Mesendoderm (in vitro differentiated cells): ENCODE results near the gene MRPL28.
A peak's percentile ranks its signal among the peaks of the same experiment; 100 is the strongest.
"Not testable (repeated sequence)": the region's sequence is repeated elsewhere in the genome, so short reads cannot be mapped to it uniquely, and the experiment has no call there.

Source experiments
- DNase-seq: peaks from one replicate; pipeline ENCODE4 v3.0.0; 2013
- H2AK5ac ChIP-seq: 2 replicates; pipeline ENCODE4 v1.6.1; 2013; ENCODE audit warnings: low read length, inconsistent platforms
- H2BK120ac ChIP-seq: 2 replicates; pipeline ENCODE4 v1.6.1; 2013; ENCODE audit warnings: low read depth, mild to moderate bottlenecking, low read length, moderate library complexity, mixed read lengths
- H2BK15ac ChIP-seq: replicated peaks from 2 replicates; pipeline ENCODE4 v1.6.1; 2013; ENCODE audit warnings: low read depth, mild to moderate bottlenecking, moderate library complexity
- H2BK5ac ChIP-seq: 2 replicates; pipeline ENCODE4 v1.6.1; 2013; ENCODE audit warnings: low read length, inconsistent platforms
- H3K18ac ChIP-seq: 2 replicates; pipeline ENCODE4 v1.6.1; 2013; ENCODE audit warnings: mild to moderate bottlenecking, low read length, mixed read lengths
- H3K23ac ChIP-seq: one replicate; pipeline ENCODE4 v1.6.1; 2013; ENCODE audit warnings: low read length
- H3K27ac ChIP-seq: 2 replicates; pipeline ENCODE4 v1.5.1; 2013; ENCODE audit warnings: low read depth, mild to moderate bottlenecking, inconsistent platforms, low read length, moderate library complexity
- H3K27me3 ChIP-seq: 2 replicates; pipeline ENCODE4 v1.6.1; 2013; ENCODE audit warnings: low read length, control low read depth, mild to moderate bottlenecking, inconsistent platforms; ENCODE audit not compliant: insufficient read depth, poor library complexity
- H3K36me3 ChIP-seq: 2 replicates; pipeline ENCODE4 v1.6.1; 2013; ENCODE audit warnings: low read length, inconsistent platforms; ENCODE audit not compliant: control insufficient read depth, insufficient read depth
- H3K4ac ChIP-seq: one replicate; pipeline ENCODE4 v1.6.1; 2013; ENCODE audit warnings: low read depth, mild to moderate bottlenecking, low read length, moderate library complexity
- H3K4me1 ChIP-seq: 2 replicates; pipeline ENCODE4 v1.6.1; 2013; ENCODE audit warnings: low read depth, low read length, inconsistent platforms; ENCODE audit not compliant: control insufficient read depth
- H3K4me2 ChIP-seq: 2 replicates; pipeline ENCODE4 v1.6.1; 2013; ENCODE audit warnings: low read length
- H3K4me3 ChIP-seq: 2 replicates; pipeline ENCODE4 v1.5.1; 2013; ENCODE audit warnings: mild to moderate bottlenecking, low read length
- H3K56ac ChIP-seq: one replicate; pipeline ENCODE4 v1.6.1; 2013; ENCODE audit warnings: low read length
- H3K79me1 ChIP-seq: 2 replicates; pipeline ENCODE4 v1.6.1; 2013; ENCODE audit warnings: low read length, inconsistent platforms
- H3K79me2 ChIP-seq: 2 replicates; pipeline ENCODE4 v1.6.1; 2013; ENCODE audit warnings: mild to moderate bottlenecking, low read length; ENCODE audit not compliant: control insufficient read depth, insufficient read depth
- H3K9ac ChIP-seq: 2 replicates; pipeline ENCODE4 v1.6.1; 2013; ENCODE audit warnings: low read length, inconsistent platforms
- H4K5ac ChIP-seq: one replicate; pipeline ENCODE4 v1.6.1; 2013; ENCODE audit warnings: low read length
- H4K8ac ChIP-seq: one replicate; pipeline ENCODE4 v1.6.1; 2013; ENCODE audit warnings: low read depth, mild to moderate bottlenecking, control low read depth, low read length, moderate library complexity
- WGBS: extraction: QIAGEN DNeasy Blood & Tissue Kit; methylation state at CpG from one replicate; pipeline ENCODE4 v1.1.7; 2013; ENCODE audit warnings: low lambda C conversion rate, missing lambda C conversion rate; ENCODE audit not compliant: insufficient coverage; ENCODE audit errors: extremely low coverage; 5-methylcytosine and 5-hydroxymethylcytosine counted together

The MRPL28 gene

DNA sequence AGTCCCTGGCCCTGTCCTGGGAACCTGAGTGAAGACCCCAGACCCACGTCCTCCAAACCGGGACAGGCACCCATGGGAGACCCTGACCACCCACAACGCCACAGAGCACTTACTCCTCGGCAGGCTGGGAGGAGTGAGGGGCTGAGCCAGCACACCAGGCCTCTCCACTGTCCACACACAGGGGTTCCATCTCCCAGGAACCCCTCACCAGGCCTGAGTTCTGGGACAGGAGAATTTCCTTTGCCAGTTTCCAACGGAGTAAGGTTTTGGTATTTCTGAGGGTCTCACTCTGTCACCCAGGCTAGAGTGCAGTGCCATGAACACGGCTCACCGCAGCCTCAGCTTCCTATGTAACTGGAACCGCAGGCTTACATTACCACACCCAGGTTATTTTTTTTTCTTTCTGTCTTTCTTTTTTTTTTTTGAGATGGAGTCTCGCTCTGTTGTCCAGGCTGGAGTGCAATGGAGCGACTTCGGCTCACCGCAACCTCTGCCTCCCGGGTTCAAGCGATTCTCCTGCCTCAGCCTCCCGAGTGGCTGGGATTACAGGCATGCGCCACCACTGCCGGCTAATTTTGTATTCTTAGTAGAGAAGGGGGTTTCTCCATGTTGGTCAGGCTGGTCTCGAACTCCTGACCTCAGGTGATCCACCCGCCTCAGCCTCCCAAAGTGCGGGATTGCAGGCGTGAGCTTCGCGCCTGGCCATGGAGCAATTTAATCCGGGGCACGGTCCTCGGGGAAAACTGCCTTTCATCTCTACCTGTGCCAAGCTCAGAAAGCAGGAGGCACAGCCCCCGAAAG is 9.8 kb upstream of the MRPL28 start:
- Histone ChIP-seq H3K4me2 (no peak overlapping the region), H2BK5ac (no peak overlapping the region), H2BK15ac (no peak overlapping the region), H3K4ac (no peak overlapping the region), H3K79me2 (peaks cover 25% of the 10 kb centered on the region), H3K27me3 (no peaks in the 10 kb centered on the region), H3K9ac (peak overlapping the region; percentile 97), H4K8ac (no peak overlapping the region), H3K18ac (no peak overlapping the region), H3K23ac (peak overlapping the region; percentile 80), H3K79me1 (peaks cover 12% of the 10 kb centered on the region), H2AK5ac (no peak overlapping the region), H3K4me1 (peaks cover 4% of the 10 kb centered on the region), H2BK120ac (no peak overlapping the region), H3K4me3 (no peak overlapping the region), H3K56ac (peak overlapping the region; percentile 95), H4K5ac (no peak overlapping the region), H3K27ac (no peak overlapping the region), H3K36me3 (peaks cover 7% of the 10 kb centered on the region)
- DNase-seq, result no peak
- no CpG with 5 or more reads among the region's 27 CpGs for WGBS

DNA sequence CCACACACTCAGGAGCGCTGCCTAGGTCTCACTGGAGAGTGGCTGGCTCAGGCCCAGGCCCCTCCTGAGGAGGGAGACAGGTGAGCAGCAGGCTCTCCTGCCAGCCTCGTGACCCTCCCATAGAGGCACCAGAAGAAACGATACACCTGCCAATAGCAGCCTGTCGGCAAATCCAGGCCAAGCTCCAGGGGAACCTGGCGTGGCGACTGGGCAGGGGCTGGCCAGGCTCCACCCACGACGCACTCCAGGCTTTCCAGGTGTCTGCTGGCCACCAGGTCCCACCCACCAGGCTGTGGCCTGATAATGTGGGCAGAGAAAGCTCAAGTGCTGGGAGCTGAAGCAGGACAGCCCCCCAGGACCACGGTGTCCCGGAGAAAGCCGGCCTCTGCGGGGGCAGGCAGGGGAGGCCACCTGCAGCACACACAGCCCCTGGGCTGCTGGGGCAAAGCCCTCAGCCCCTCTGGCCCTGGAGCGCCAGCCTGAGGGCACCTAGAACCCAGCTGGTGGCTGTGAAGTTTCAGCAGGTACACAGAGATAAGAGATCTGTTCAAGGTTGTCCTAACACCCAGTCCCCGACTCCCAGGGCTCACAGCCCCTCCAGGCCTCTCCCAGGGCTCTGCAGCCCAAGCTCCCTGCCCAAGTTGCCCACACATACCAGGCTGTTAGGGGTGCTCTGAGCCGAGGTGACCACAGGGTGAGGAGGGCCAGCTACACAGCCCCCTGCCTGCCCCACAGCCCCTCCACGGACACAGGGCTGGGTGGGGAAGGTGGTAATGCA is 9.0 kb upstream of the MRPL28 start:
- no peak overlapping the region for H3K4me3 ChIP-seq

DNA sequence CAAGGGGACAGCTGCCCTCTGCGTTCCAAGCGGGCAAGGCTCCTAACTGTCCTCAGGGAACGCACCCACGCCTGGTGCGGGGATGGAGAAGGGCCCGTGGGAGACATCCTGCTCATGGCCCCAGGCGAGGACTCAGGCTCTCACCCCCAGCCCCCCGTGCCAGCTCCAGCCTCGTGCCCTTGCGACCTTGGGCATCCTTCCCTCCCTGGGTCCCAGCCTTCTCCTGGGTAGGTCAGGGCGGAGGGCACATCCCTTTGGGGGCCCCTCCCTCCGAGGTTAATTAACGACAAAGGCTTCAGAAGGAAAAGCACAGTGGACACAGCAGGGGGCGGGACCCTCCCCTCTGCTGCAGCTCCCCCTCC is 8.5 kb upstream of the MRPL28 start:
- Histone ChIP-seq H4K5ac (no peak overlapping the region), H3K36me3 (peaks cover 15% of the 10 kb centered on the region), H3K4me1 (peaks cover 4% of the 10 kb centered on the region), H3K4ac (no peak overlapping the region), H3K4me2 (no peak overlapping the region), H2AK5ac (no peak overlapping the region), H3K9ac (no peak overlapping the region), H3K27ac (no peak overlapping the region), H2BK120ac (no peak overlapping the region), H3K79me2 (peaks cover 25% of the 10 kb centered on the region), H3K79me1 (peaks cover 12% of the 10 kb centered on the region), H2BK15ac (no peak overlapping the region), H3K4me3 (no peak overlapping the region), H3K56ac (peak overlapping the region; percentile 5), H4K8ac (no peak overlapping the region), H2BK5ac (no peak overlapping the region), H3K27me3 (no peaks in the 10 kb centered on the region), H3K18ac (no peak overlapping the region), H3K23ac (no peak overlapping the region)
- no peak for DNase-seq
- WGBS, result no CpG with 5 or more reads among the region's 14 CpGs

More for the DNA sequence above, 9.0 kb upstream of the MRPL28 start:
- peak overlapping the region; percentile 80 for H3K23ac ChIP-seq
- no peak overlapping the region for H2BK120ac ChIP-seq
- H3K4ac ChIP-seq, result no peak overlapping the region
- H3K9ac ChIP-seq, result peak overlapping the region; percentile 51
- H3K18ac ChIP-seq, result no peak overlapping the region
- peak overlapping the region; percentile 56 for H3K56ac ChIP-seq
- H4K5ac ChIP-seq, result no peak overlapping the region
- H3K27ac ChIP-seq, result no peak overlapping the region
- no peak overlapping the region for H3K4me2 ChIP-seq
- H2BK15ac ChIP-seq, result no peak overlapping the region
- no peak overlapping the region for H4K8ac ChIP-seq
- peaks cover 12% of the 10 kb centered on the region for H3K79me1 ChIP-seq
- H3K4me1 ChIP-seq, result peaks cover 4% of the 10 kb centered on the region
- WGBS, result no CpG with 5 or more reads among the region's 16 CpGs
- peak; percentile 84 for DNase-seq
- H2BK5ac ChIP-seq, result no peak overlapping the region
- H3K36me3 ChIP-seq, result peaks cover 11% of the 10 kb centered on the region
- H3K27me3 ChIP-seq, result no peaks in the 10 kb centered on the region
- H3K79me2 ChIP-seq, result peaks cover 25% of the 10 kb centered on the region
- no peak overlapping the region for H2AK5ac ChIP-seq

DNA sequence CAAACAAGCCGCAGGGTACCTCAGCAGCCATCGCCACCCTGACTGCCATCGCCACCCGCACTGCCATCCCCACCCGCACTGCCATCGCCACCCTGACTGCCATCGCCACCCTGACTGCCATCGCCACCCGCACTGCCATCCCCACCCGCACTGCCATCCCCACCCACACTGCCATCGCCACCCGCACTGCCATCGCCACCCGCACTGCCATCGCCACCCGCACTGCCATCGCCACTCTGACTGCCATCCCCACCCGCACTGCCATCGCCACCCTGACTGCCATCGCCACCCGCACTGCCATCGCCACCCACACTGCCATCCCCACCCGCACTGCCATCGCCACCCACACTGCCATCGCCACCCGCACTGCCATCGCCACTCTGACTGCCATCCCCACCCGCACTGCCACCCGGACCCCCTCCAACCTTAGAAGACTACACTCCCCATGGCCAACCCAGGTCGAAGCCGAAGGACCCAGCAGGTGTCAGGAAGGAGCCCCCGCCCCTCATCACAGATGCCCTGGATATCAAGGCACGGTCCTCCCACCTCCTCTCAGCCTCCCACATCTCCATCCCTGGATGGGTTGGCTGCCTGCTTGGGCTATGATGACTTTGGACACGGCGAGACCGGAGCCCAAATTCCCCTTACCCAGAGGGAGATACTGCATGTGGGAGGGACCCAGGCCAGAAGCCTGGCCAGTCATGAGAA is 7.9 kb upstream of the MRPL28 start:
- H2BK5ac ChIP-seq, H3K4me2 ChIP-seq, H2BK15ac ChIP-seq, H3K4ac ChIP-seq, H4K8ac ChIP-seq, H3K18ac ChIP-seq, H3K9ac ChIP-seq, H2BK120ac ChIP-seq, H2AK5ac ChIP-seq, H3K23ac ChIP-seq, H3K27me3 ChIP-seq, H3K27ac ChIP-seq, H3K4me3 ChIP-seq, H3K4me1 ChIP-seq, H4K5ac ChIP-seq, DNase-seq: not testable (repeated sequence)
- H3K79me1 ChIP-seq, result peaks cover 12% of the 10 kb centered on the region
- peaks cover 15% of the 10 kb centered on the region for H3K36me3 ChIP-seq
- no CpG with 5 or more reads among the region's 36 CpGs for WGBS
- peak overlapping the region; percentile 5 for H3K56ac ChIP-seq
- peaks cover 25% of the 10 kb centered on the region for H3K79me2 ChIP-seq

DNA sequence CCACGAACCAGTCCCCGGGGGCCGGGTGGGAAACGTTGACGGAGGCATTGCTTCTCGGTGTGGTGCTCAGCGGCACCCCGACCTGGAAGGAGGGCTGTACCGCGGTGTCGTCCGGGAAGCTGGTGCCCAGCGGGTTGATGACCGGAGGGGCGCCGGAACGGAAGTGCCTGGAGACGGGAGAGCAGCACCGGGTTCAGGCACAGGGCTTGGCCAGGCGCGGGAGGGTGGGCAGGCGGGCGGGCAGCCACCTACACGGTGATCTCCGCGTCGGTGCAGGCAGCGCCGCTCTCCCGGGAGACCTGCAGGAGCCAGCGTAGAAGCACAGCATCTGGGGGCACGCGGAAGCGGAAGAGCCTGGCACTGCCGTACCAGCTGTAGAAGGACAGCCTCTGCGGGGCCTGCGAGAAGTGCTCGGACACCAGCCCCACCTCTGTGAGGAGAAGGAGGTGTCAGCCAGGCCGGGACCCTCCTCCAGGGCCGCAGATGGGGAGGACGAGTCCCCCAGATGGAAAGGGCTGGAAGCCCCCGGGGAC is 7.1 kb upstream of the MRPL28 start:
- Histone ChIP-seq H3K27ac (no peak overlapping the region), H3K56ac (no peak overlapping the region), H4K5ac (no peak overlapping the region), H3K79me2 (peaks cover 25% of the 10 kb centered on the region), H2BK15ac (no peak overlapping the region), H2BK120ac (no peak overlapping the region), H3K4me2 (no peak overlapping the region), H3K9ac (no peak overlapping the region), H3K4ac (no peak overlapping the region), H3K4me3 (no peak overlapping the region), H3K23ac (no peak overlapping the region), H2AK5ac (no peak overlapping the region), H3K27me3 (no peaks in the 10 kb centered on the region), H2BK5ac (no peak overlapping the region), H3K18ac (no peak overlapping the region), H3K4me1 (no peaks in the 10 kb centered on the region), H3K36me3 (peaks cover 19% of the 10 kb centered on the region), H3K79me1 (peaks cover 12% of the 10 kb centered on the region), H4K8ac (no peak overlapping the region)
- DNase-seq, result no peak
- no CpG with 5 or more reads among the region's 42 CpGs for WGBS
